Activated naive CD8-positive, alpha-beta T cell treated with anti-CD3 and anti-CD28 coated beads for 36 hours (primary cell): ENCODE data around the gene PEMT. TPM values are rescaled to one million over a fixed set of nuclear protein-coding genes. Genes with fewer than 3 reads are reported as not detected.

Source experiments
- DNase-seq: peaks from one replicate; pipeline ENCODE4 v3.0.0; 2021
- H3K27ac Mint-ChIP-seq: one replicate; pipeline ENCODE4 v1.8.0; 2022; ENCODE audit warnings: mild to moderate bottlenecking, moderate library complexity, mixed read lengths
- H3K27me3 Mint-ChIP-seq: one replicate; pipeline ENCODE4 v1.8.0; 2022; ENCODE audit warnings: mild to moderate bottlenecking, mixed read lengths
- H3K36me3 Mint-ChIP-seq: one replicate; pipeline ENCODE4 v1.8.0; 2021; ENCODE audit warnings: mild to moderate bottlenecking, mixed read lengths
- H3K4me1 Mint-ChIP-seq: one replicate; pipeline ENCODE4 v1.8.0; 2021; ENCODE audit warnings: mixed read lengths
- H3K4me3 Mint-ChIP-seq: one replicate; pipeline ENCODE4 v1.8.0; 2022; ENCODE audit warnings: mild to moderate bottlenecking, moderate library complexity, mixed read lengths
- H3K9me3 Mint-ChIP-seq: one replicate; pipeline ENCODE4 v1.8.0; 2022; ENCODE audit warnings: mixed read lengths
- total RNA-seq, 2 experiments: library from RNA; stranded (reverse); gene quantifications; one replicate each; pipeline ENCODE4 v1.2.3, GENCODE V29; 2021

Gene PEMT
- total RNA-seq, 2 experiments from 2014 or later, result 34.0 to 40.0 TPM

- no peak for DNase-seq
- no peak overlapping the region for H3K4me3 Mint-ChIP-seq
- H3K36me3 Mint-ChIP-seq, result peaks cover 3% of the 10 kb centered on the region
- H3K9me3 Mint-ChIP-seq, result no peaks in the 10 kb centered on the region
- H3K27ac Mint-ChIP-seq, result no peak overlapping the region
- no peaks in the 10 kb centered on the region for H3K27me3 Mint-ChIP-seq
- peaks cover 17% of the 10 kb centered on the region for H3K4me1 Mint-ChIP-seq
These were observed 3.7 kb downstream of the PEMT start for GRCh38 chr17:17587614-17588337.

GRCh38 chr17:17582372-17582771, 9.1 kb downstream of the PEMT start:
- no peak overlapping the region for H3K27ac Mint-ChIP-seq
- H3K4me3 Mint-ChIP-seq, result no peak overlapping the region
- peaks cover 3% of the 10 kb centered on the region for H3K36me3 Mint-ChIP-seq
- no peaks in the 10 kb centered on the region for H3K9me3 Mint-ChIP-seq
- DNase-seq, result no peak
- peaks cover 5% of the 10 kb centered on the region for H3K4me1 Mint-ChIP-seq
- no peaks in the 10 kb centered on the region for H3K27me3 Mint-ChIP-seq

GRCh38 chr17:17581509-17581908, 10.0 kb downstream of the PEMT start:
- Mint-ChIP-seq H3K9me3 (no peaks in the 10 kb centered on the region), H3K27ac (no peak overlapping the region), H3K36me3 (peaks cover 3% of the 10 kb centered on the region), H3K27me3 (no peaks in the 10 kb centered on the region), H3K4me1 (peaks cover 5% of the 10 kb centered on the region), H3K4me3 (no peak overlapping the region)
- no peak for DNase-seq

GRCh38 chr17:17580662-17581470, 10.6 kb downstream of the PEMT start:
- Mint-ChIP-seq H3K27me3 (no peaks in the 10 kb centered on the region), H3K36me3 (peaks cover 3% of the 10 kb centered on the region), H3K4me3 (no peak overlapping the region), H3K4me1 (peaks cover 2% of the 10 kb centered on the region), H3K27ac (no peak overlapping the region), H3K9me3 (no peaks in the 10 kb centered on the region)
- no peak for DNase-seq

GRCh38 chr17:17579691-17580090, 11.8 kb downstream of the PEMT start:
- Mint-ChIP-seq H3K9me3 (no peaks in the 10 kb centered on the region), H3K27ac (no peak overlapping the region), H3K36me3 (peaks cover 3% of the 10 kb centered on the region), H3K4me3 (no peak overlapping the region), H3K4me1 (no peaks in the 10 kb centered on the region), H3K27me3 (no peaks in the 10 kb centered on the region)
- DNase-seq, result no peak

GRCh38 chr17:17577373-17577772, 14.1 kb downstream of the PEMT start:
- H3K27ac Mint-ChIP-seq, result no peak overlapping the region
- no peaks in the 10 kb centered on the region for H3K27me3 Mint-ChIP-seq
- DNase-seq, result no peak
- no peaks in the 10 kb centered on the region for H3K36me3 Mint-ChIP-seq
- H3K9me3 Mint-ChIP-seq, result no peaks in the 10 kb centered on the region
- no peak overlapping the region for H3K4me3 Mint-ChIP-seq
- no peaks in the 10 kb centered on the region for H3K4me1 Mint-ChIP-seq

GRCh38 chr17:17576772-17577234, 14.7 kb downstream of the PEMT start:
- no peak for DNase-seq
- Mint-ChIP-seq H3K4me3 (no peak overlapping the region), H3K4me1 (no peaks in the 10 kb centered on the region), H3K9me3 (no peaks in the 10 kb centered on the region), H3K36me3 (no peaks in the 10 kb centered on the region), H3K27ac (no peak overlapping the region), H3K27me3 (no peaks in the 10 kb centered on the region)

GRCh38 chr17:17575360-17576251, 15.9 kb downstream of the PEMT start:
- Mint-ChIP-seq H3K36me3 (no peaks in the 10 kb centered on the region), H3K9me3 (no peaks in the 10 kb centered on the region), H3K27ac (no peak overlapping the region), H3K27me3 (no peaks in the 10 kb centered on the region), H3K4me1 (no peaks in the 10 kb centered on the region), H3K4me3 (no peak overlapping the region)
- DNase-seq, result no peak

- Mint-ChIP-seq H3K27ac (no peak overlapping the region), H3K36me3 (no peaks in the 10 kb centered on the region), H3K9me3 (no peaks in the 10 kb centered on the region), H3K4me3 (no peak overlapping the region), H3K27me3 (no peaks in the 10 kb centered on the region), H3K4me1 (no peaks in the 10 kb centered on the region)
- no peak for DNase-seq
These were observed 17.6 kb downstream of the PEMT start for GRCh38 chr17:17573912-17574311.

GRCh38 chr17:17572010-17572785, 19.3 kb downstream of the PEMT start:
- Mint-ChIP-seq H3K4me1 (no peaks in the 10 kb centered on the region), H3K27me3 (no peaks in the 10 kb centered on the region), H3K36me3 (no peaks in the 10 kb centered on the region), H3K4me3 (no peak overlapping the region), H3K27ac (no peak overlapping the region), H3K9me3 (no peaks in the 10 kb centered on the region)
- DNase-seq, result no peak

- H3K4me3 Mint-ChIP-seq, result no peak overlapping the region
- DNase-seq, result no peak
- no peaks in the 10 kb centered on the region for H3K9me3 Mint-ChIP-seq
- no peaks in the 10 kb centered on the region for H3K4me1 Mint-ChIP-seq
- no peak overlapping the region for H3K27ac Mint-ChIP-seq
- no peaks in the 10 kb centered on the region for H3K36me3 Mint-ChIP-seq
- H3K27me3 Mint-ChIP-seq, result no peaks in the 10 kb centered on the region
These were observed 20.5 kb downstream of the PEMT start for GRCh38 chr17:17570798-17571716.

- H3K4me1 Mint-ChIP-seq, result no peaks in the 10 kb centered on the region
- no peaks in the 10 kb centered on the region for H3K27me3 Mint-ChIP-seq
- H3K36me3 Mint-ChIP-seq, result no peaks in the 10 kb centered on the region
- H3K4me3 Mint-ChIP-seq, result no peak overlapping the region
- H3K9me3 Mint-ChIP-seq, result no peaks in the 10 kb centered on the region
- DNase-seq, result no peak
- H3K27ac Mint-ChIP-seq, result no peak overlapping the region
These were observed 21.2 kb downstream of the PEMT start for GRCh38 chr17:17570140-17570797.

- Mint-ChIP-seq H3K9me3 (no peaks in the 10 kb centered on the region), H3K27ac (no peak overlapping the region), H3K4me3 (no peak overlapping the region), H3K4me1 (no peaks in the 10 kb centered on the region), H3K27me3 (no peaks in the 10 kb centered on the region), H3K36me3 (no peaks in the 10 kb centered on the region)
- DNase-seq, result no peak
These were observed 21.8 kb downstream of the PEMT start for GRCh38 chr17:17569691-17570090.
